Measurements from ENCODE around the gene DCPS.

DNA sequence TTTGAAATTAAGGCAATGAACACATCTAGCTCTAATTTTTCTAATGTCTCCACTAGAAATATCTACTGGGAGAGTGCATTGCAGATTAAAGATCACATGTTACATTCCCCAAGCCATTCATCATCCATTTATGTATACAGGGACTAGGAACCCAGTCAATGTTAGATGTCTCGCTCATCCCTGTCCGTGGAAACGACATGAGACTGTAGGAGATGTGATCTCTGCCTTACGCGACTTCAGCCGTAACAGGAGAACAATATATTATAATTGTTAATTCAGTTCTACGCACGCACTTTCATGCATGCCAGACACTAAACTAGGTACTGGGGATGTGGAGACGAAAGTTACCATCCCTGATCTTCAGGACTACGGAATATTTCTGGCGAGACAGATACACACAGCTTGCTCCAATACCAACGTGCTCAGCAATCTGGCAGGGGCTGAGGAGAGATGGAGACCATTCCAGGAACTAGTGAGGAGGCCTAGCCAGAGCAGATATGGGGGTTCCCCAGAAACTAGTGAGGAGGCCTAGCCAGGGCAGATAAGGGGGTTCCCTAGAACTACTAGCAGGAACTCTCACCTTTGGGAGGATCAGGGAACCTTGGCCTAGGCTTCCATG lies 706 bp downstream of the DCPS start:
- no peak for TF ChIP-seq EZH2 (IDR thresholded peaks at IDR 0.05; ENCODE audit: insufficient read depth, poor library complexity, severe bottlenecking)
- no peak for TF ChIP-seq EZH2phosphoT487 (IDR thresholded peaks at IDR 0.05; ENCODE audit: insufficient read depth, low read depth)
